Astrocyte of the spinal cord (primary cell): ENCODE measurements around the gene CCL17.

ENCODE experiments used
- DNase-seq: peaks from one replicate; pipeline ENCODE4 v3.0.0; 2011; ENCODE audit warnings: low read depth, low spot score
- H3K4me3 ChIP-seq: 2 replicates; pipeline ENCODE4 v1.5.1; 2011; ENCODE audit warnings: low read depth, mild to moderate bottlenecking, low read length, moderate library complexity
- in situ Hi-C: cut with HindIII; loops from 2 replicates; pipeline ENCODE4 v1.10.0; 2017; ENCODE audit warnings: low sequenced_read_pairs
- TF ChIP-seq, protein P1 (sequence below): IDR thresholded peaks from 2 replicates; pipeline ENCODE4 v1.5.1; 2012; ENCODE audit warnings: low read depth, mild to moderate bottlenecking, low read length, inconsistent platforms

The CCL17 gene

DNA sequence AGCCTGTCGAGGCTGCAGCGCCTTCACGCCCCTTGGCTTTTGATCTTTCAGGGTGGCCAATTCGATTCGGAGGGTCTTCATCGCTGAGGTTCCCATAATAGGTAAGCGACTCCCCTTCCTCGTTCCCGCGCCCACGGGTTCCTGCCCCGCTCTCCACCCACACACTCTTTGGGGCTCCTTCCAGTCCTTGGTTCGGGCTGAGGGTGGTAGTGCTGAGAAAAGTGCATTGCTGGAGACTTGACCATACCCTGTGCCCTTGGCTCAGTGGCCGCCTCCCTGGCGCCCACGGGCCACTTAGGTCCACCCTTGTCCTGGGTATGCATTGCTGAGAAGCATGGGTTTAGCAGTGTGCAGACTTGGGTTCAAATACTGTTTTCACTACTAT, 58.4 kb downstream of the CCL17 start:
- peak overlapping the region; percentile 94 for H3K4me3 ChIP-seq
- TF ChIP-seq, protein P1, sequence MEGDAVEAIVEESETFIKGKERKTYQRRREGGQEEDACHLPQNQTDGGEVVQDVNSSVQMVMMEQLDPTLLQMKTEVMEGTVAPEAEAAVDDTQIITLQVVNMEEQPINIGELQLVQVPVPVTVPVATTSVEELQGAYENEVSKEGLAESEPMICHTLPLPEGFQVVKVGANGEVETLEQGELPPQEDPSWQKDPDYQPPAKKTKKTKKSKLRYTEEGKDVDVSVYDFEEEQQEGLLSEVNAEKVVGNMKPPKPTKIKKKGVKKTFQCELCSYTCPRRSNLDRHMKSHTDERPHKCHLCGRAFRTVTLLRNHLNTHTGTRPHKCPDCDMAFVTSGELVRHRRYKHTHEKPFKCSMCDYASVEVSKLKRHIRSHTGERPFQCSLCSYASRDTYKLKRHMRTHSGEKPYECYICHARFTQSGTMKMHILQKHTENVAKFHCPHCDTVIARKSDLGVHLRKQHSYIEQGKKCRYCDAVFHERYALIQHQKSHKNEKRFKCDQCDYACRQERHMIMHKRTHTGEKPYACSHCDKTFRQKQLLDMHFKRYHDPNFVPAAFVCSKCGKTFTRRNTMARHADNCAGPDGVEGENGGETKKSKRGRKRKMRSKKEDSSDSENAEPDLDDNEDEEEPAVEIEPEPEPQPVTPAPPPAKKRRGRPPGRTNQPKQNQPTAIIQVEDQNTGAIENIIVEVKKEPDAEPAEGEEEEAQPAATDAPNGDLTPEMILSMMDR: no peak
- in situ Hi-C loops: no loop called here
- no peak for DNase-seq

DNA sequence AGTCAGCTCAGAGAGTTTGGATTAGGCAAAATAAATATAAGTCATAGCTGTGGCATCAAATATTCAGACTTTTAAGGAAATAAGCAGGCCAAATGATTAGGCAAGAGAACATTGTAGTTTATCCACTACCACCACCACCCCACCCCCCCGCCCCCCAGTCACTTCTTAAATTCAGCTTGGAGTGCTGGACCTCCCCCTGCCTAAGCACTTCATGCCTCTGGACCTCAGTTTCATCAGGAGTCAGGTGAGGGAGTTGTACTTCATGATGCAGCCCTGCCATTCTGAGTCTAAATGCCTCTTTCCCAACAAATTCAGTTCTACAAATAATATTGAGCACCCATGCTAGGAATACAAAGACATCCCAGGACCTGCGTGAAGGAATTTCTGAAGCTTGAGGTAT, 60.0 kb downstream of the CCL17 start:
- DNase-seq: no peak
- in situ Hi-C loops: no loop called here
- no peak overlapping the region for H3K4me3 ChIP-seq
- TF ChIP-seq, protein P1: no peak
